ENCODE measurements around the gene METTL8. TPM values are rescaled to one million over a fixed set of nuclear protein-coding genes. Genes with fewer than 3 reads are reported as not detected.

Gene METTL8
- total RNA-seq, 1 experiment from 2014 or later: 31.5 TPM

GRCh38 chr2:171274757-171275156 is 159.0 kb downstream of the METTL8 start:
- no peaks in the 10 kb centered on the region; the same call in 1 of the 2 replicates for H3K9me3 ChIP-seq
- H3K36me3 ChIP-seq: no peaks in the 10 kb centered on the region
- no peak overlapping the region for H3K4me3 ChIP-seq
- no peak for DNase-seq
- no peaks in the 10 kb centered on the region for H3K27me3 ChIP-seq

GRCh38 chr2:171271971-171272436 is 161.8 kb downstream of the METTL8 start:
- peak; percentile 64 for DNase-seq
- no peaks in the 10 kb centered on the region for H3K36me3 ChIP-seq
- H3K4me3 ChIP-seq: no peak overlapping the region
- H3K9me3 ChIP-seq: no peaks in the 10 kb centered on the region
- no peaks in the 10 kb centered on the region for H3K27me3 ChIP-seq

DNA sequence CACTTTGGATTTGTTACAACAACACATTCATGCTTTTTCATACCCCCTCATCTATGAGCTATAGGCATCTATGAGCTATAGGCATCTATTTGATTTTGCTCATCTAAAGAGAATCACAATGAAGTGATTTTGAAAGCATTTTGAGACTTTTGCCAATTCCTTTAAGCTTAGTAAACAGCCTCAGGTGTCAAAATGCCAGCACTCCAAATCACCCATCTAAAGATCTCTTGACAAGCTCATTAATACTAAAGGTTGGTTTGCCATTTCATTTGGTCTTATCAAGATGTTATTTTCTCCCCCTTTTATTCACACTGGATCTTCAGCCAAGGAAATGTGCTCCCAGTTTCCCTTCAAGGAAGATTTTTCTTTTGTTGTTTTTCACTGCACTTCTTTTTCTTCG is 162.4 kb downstream of the METTL8 start:
- DNase-seq: no peak
- no peak overlapping the region for H3K4me3 ChIP-seq
- no peaks in the 10 kb centered on the region for H3K9me3 ChIP-seq
- H3K27me3 ChIP-seq: no peaks in the 10 kb centered on the region
- no peaks in the 10 kb centered on the region for H3K36me3 ChIP-seq

GRCh38 chr2:171267855-171268629 is 165.7 kb downstream of the METTL8 start:
- Histone ChIP-seq H3K27me3 (no peaks in the 10 kb centered on the region), H3K36me3 (no peaks in the 10 kb centered on the region), H3K4me3 (no peak overlapping the region), H3K9me3 (no peaks in the 10 kb centered on the region)
- DNase-seq: no peak

Other genes with a start within 250 kb of the METTL8 start
- gene DCAF17, start 236 bp upstream of the METTL8 start, total RNA-seq (2014; rRNA removed; shearing (Covaris generic); ENCODE audit: low replicate concordance): 13.8 and 29.8 TPM in 2 replicates
- gene CYBRD1, start 88.5 kb upstream of the METTL8 start, total RNA-seq (2014; rRNA removed; shearing (Covaris generic); ENCODE audit: low replicate concordance): 56.3 and 58.5 TPM in 2 replicates

Data from MG63 (cell line).